PC-3 (cell line): Measurements from ENCODE around the gene DHX34. TPM values are rescaled to one million over a fixed set of nuclear protein-coding genes. Genes with fewer than 3 reads are reported as not detected.
A peak's percentile ranks its signal among the peaks of the same experiment; 100 is the strongest.
"Not testable (repeated sequence)": the region's sequence is repeated elsewhere in the genome, so short reads cannot be mapped to it uniquely, and the experiment has no call there.

Experiments
- ATAC-seq: fragments of 200-7000 bp; cut with Tn5 transposase; 2 replicates; pipeline ENCODE4 v1.9.1; 2020; ENCODE audit warnings: mild to moderate bottlenecking, moderate library complexity
- BruUV-seq: library from RNA; stranded (reverse); fragments of 400-500 nt; replicated peaks from 2 replicates; lab custom pipeline; 2021; lab: Mats Ljungman, UMichigan
- CTCF ChIA-PET: fragments of 300-600 bp; sonication (Branson Sonifier 250); formaldehyde crosslinking; loops from one replicate; lab custom pipeline; 2022; ENCODE audit warnings: antibody characterized with exemption; lab: Charles Lee
- POLR2A ChIA-PET: fragments of 300-600 bp; sonication (Branson Sonifier 250); formaldehyde crosslinking; loops from one replicate; lab custom pipeline; 2022; ENCODE audit warnings: antibody characterized with exemption; ENCODE audit not compliant: unreplicated experiment; lab: Charles Lee
- DNase-seq: peaks from one replicate; pipeline ENCODE4 v3.0.0-alpha.2; 2015
- H2AFZ ChIP-seq: fragments of 300-600 bp; sonication (generic); 2 replicates; pipeline ENCODE4 v1.6.0; 2016; ENCODE audit warnings: antibody characterized with exemption, low read length
- H3F3A ChIP-seq: fragments of 300-600 bp; sonication (generic); one replicate; pipeline ENCODE4 v1.6.0; 2017; ENCODE audit warnings: antibody characterized with exemption, low read length, control low read depth, mild to moderate bottlenecking; ENCODE audit not compliant: unreplicated experiment
- H3K27ac ChIP-seq: fragments of 300-600 bp; sonication (generic); 2 replicates; pipeline ENCODE4 v1.5.1; 2016; ENCODE audit warnings: mild to moderate bottlenecking, low read length
- H3K27me3 ChIP-seq: fragments of 300-600 bp; sonication (generic); 2 replicates; pipeline ENCODE4 v1.6.1; 2016; ENCODE audit warnings: low read length, mixed read lengths
- H3K36me3 ChIP-seq: fragments of 300-600 bp; sonication (generic); 2 replicates; pipeline ENCODE4 v1.6.1; 2016; ENCODE audit warnings: low read depth, mixed run types, low read length, mixed read lengths
- H3K4me1 ChIP-seq: fragments of 300-600 bp; sonication (generic); 2 replicates; pipeline ENCODE4 v1.5.1; 2016; ENCODE audit warnings: low read length; ENCODE audit not compliant: insufficient read depth
- H3K4me2 ChIP-seq: fragments of 300-600 bp; sonication (generic); 2 replicates; pipeline ENCODE4 v1.6.0; 2016; ENCODE audit warnings: low read length
- H3K4me3 ChIP-seq: fragments of 300-600 bp; sonication (generic); 2 replicates; pipeline ENCODE4 v1.5.1; 2016; ENCODE audit warnings: mild to moderate bottlenecking, low read length, mixed read lengths
- H3K79me2 ChIP-seq: fragments of 300-600 bp; sonication (generic); 2 replicates; pipeline ENCODE4 v1.6.1; 2017; ENCODE audit warnings: low read length, mixed read lengths
- H3K9ac ChIP-seq: fragments of 300-600 bp; sonication (generic); 2 replicates; pipeline ENCODE4 v1.6.0; 2016; ENCODE audit warnings: mild to moderate bottlenecking, low read length
- H3K9me2 ChIP-seq: fragments of 300-600 bp; sonication (generic); replicated peaks from 2 replicates; pipeline ENCODE4 v1.6.1; 2016; ENCODE audit warnings: mixed run types, low read length, mixed read lengths
- H3K9me3 ChIP-seq: fragments of 300-600 bp; sonication (generic); 2 replicates; pipeline ENCODE4 v1.6.1; 2016; ENCODE audit warnings: low read length, mixed read lengths
- H4K20me1 ChIP-seq: fragments of 300-600 bp; sonication (generic); 2 replicates; pipeline ENCODE4 v1.6.1; 2016; ENCODE audit warnings: low read length, mixed read lengths
- EZH2 ChIP-seq: fragments of 300-600 bp; sonication (generic); IDR thresholded peaks from one replicate; pipeline ENCODE4 v1.6.1; 2017; ENCODE audit warnings: antibody characterized with exemption, mild to moderate bottlenecking, low read length; ENCODE audit not compliant: unreplicated experiment
- EZH2phosphoT487 ChIP-seq: fragments of 300-600 bp; sonication (generic); IDR thresholded peaks from 2 replicates; pipeline ENCODE4 v1.6.1; 2018; ENCODE audit warnings: mild to moderate bottlenecking, antibody characterized with exemption, low read length, borderline replicate concordance
- intact Hi-C: fragments of 100-400 bp; cut with micrococcal nuclease; formaldehyde crosslinking; loops from 2 replicates; pipeline ENCODE4 v1.9.0; 2023
- total RNA-seq: library from RNA; depleted of rRNA; stranded (reverse); fragments of >200 nt; gene quantifications from 2 replicates; pipeline ENCODE4 v1.2.3, GENCODE V29; 2014
- TF ChIP-seq, protein P1 (sequence below): fragments of 300-600 bp; sonication (generic); conservative IDR thresholded peaks from 2 replicates; pipeline ENCODE4 v1.5.1; 2017; ENCODE audit warnings: antibody characterized with exemption, low read depth, mild to moderate bottlenecking, low read length

The DHX34 gene
- total RNA-seq, 1 experiment from 2014 or later = 28.3 TPM

DNA sequence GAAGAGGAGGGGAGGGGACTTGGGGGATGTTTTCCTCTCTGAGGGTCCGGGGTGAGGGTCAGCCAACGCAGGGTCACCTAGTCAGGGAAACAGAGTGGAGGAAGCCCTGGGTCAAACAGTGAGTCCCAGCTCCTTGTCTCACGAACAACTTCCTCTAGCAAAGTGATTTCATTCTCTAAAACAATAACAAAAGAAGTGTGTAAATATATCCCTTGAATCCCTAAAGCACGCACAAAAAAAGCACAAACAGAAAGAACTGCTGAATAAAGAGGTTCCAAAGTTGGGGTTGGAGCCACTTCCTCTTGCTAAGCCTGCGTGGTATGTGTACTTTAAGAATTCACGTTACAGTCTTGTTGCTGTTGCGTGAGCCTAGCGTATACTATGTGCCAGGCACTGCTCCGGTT lies 18.6 kb upstream of the DHX34 start:
- POLR2A ChIA-PET = no interaction called here
- no peak overlapping the region for H3K4me2 ChIP-seq
- H3K9me2 ChIP-seq = no peaks in the 10 kb centered on the region
- H3K4me3 ChIP-seq = no peak overlapping the region
- BruUV-seq = no TSS peak
- H3F3A ChIP-seq = no peaks in the 10 kb centered on the region
- H3K27me3 ChIP-seq = no peaks in the 10 kb centered on the region
- no peaks in the 10 kb centered on the region for H3K79me2 ChIP-seq
- no peaks in the 10 kb centered on the region for H3K9me3 ChIP-seq
- no peak for ATAC-seq
- no peak overlapping the region for H3K9ac ChIP-seq
- no peak for DNase-seq
- no peaks in the 10 kb centered on the region for H3K4me1 ChIP-seq
- TF ChIP-seq EZH2 (no peak), EZH2phosphoT487 (no peak)
- TF ChIP-seq, protein P1, sequence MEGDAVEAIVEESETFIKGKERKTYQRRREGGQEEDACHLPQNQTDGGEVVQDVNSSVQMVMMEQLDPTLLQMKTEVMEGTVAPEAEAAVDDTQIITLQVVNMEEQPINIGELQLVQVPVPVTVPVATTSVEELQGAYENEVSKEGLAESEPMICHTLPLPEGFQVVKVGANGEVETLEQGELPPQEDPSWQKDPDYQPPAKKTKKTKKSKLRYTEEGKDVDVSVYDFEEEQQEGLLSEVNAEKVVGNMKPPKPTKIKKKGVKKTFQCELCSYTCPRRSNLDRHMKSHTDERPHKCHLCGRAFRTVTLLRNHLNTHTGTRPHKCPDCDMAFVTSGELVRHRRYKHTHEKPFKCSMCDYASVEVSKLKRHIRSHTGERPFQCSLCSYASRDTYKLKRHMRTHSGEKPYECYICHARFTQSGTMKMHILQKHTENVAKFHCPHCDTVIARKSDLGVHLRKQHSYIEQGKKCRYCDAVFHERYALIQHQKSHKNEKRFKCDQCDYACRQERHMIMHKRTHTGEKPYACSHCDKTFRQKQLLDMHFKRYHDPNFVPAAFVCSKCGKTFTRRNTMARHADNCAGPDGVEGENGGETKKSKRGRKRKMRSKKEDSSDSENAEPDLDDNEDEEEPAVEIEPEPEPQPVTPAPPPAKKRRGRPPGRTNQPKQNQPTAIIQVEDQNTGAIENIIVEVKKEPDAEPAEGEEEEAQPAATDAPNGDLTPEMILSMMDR = no peak
- no peaks in the 10 kb centered on the region for H4K20me1 ChIP-seq
- CTCF ChIA-PET = no interaction called here
- no peak overlapping the region for H2AFZ ChIP-seq
- intact Hi-C loops = no loop called here
- H3K27ac ChIP-seq = no peak overlapping the region
- H3K36me3 ChIP-seq = no peaks in the 10 kb centered on the region

DNA sequence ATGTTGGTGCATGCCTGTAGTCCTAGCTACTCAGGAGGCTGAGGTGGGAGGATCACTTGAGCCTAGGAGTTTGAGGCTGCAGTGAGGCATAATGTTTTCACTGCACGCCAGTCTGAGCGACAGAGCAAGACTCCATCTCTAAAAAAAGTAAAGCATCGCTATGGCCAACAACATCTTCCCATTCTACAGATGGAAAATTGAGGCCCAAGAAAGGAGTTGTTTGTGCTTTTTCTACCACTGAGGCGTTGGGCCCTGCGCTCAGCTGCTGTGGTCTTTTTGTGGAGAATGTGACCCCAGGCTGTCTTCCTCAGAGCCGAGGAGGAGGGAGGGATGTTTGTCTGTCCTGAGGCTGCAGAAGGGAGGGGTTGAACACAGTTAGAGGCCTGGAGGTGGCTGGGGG lies 17.6 kb upstream of the DHX34 start:
- TF ChIP-seq EZH2phosphoT487 = no peak
- no peak for TF ChIP-seq EZH2
- TF ChIP-seq, protein P1 = no peak
- H4K20me1 ChIP-seq = no peaks in the 10 kb centered on the region
- H3K36me3 ChIP-seq = no peaks in the 10 kb centered on the region
- H3K79me2 ChIP-seq = no peaks in the 10 kb centered on the region
- ChIA-PET POLR2A (no interaction called here), CTCF (no interaction called here)
- H2AFZ ChIP-seq = no peak overlapping the region
- DNase-seq (no peak), ATAC-seq (no peak)
- intact Hi-C loops = no loop called here
- no peak overlapping the region for H3K9ac ChIP-seq
- BruUV-seq = no TSS peak
- no peak overlapping the region for H3K27ac ChIP-seq
- no peaks in the 10 kb centered on the region for H3K9me2 ChIP-seq
- no peaks in the 10 kb centered on the region for H3K4me1 ChIP-seq
- H3K4me3 ChIP-seq = no peak overlapping the region
- no peaks in the 10 kb centered on the region for H3F3A ChIP-seq
- no peak overlapping the region for H3K4me2 ChIP-seq
- no peaks in the 10 kb centered on the region for H3K27me3 ChIP-seq
- H3K9me3 ChIP-seq = no peaks in the 10 kb centered on the region

DNA sequence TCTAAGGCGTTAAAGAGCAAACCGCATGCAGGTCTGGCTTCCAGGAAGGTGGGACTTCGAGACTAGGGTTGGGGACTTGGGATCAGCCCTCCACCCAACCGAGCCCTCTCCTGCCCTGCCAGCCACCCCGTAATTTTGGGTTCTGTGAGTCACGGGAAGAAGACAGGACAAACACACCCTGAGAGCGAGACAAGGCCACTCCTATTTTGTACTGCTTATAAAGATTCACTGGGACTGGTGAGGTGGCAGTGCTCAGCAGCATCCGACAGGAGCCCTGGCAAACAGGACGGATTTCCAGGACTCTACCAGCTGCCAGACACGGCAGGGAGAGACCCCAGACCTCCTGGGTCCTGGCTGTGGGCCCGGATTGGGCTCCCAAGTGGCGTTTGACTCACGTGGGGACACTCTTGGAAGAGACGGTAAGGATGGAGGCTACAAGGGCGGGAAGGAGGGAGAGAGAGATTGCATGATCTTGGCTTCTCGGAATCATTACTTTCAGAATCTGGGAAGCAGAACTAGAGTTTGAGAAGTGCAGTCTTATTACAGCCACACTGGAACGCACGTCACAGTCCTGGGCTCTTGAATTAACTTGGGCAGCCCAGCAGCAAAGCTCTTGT lies 17.1 kb upstream of the DHX34 start, which contains the start of gene C5AR2:
TSS of gene C5AR2 (plus strand) at position 245 of the 617 bp plus-strand sequence. CDS start 8,625 bp downstream, outside the sequence.
- POLR2A ChIA-PET = no interaction called here
- BruUV-seq = no TSS peak
- H3K79me2 ChIP-seq = no peaks in the 10 kb centered on the region
- DNase-seq = no peak
- no peak within 1 kb of the TSS for H3K4me2 ChIP-seq
- H3K9me2 ChIP-seq = no peaks in the 10 kb centered on the region
- H3K36me3 ChIP-seq = no peaks in the 10 kb centered on the region
- H3K9ac ChIP-seq = no peak within 1 kb of the TSS
- H3K27ac ChIP-seq = no peak within 1 kb of the TSS
- no peaks in the 10 kb centered on the region for H3K27me3 ChIP-seq
- intact Hi-C loops = no loop called here
- H3K4me3 ChIP-seq = no peak within 1 kb of the TSS
- H3K4me1 ChIP-seq = no peaks in the 10 kb centered on the region
- ATAC-seq = peak; percentile 63
- H3K9me3 ChIP-seq = no peaks in the 10 kb centered on the region
- no peaks in the 10 kb centered on the region for H4K20me1 ChIP-seq
- TF ChIP-seq EZH2phosphoT487 (no peak), EZH2 (no peak)
- TF ChIP-seq, protein P1 = no peak
- H2AFZ ChIP-seq = 0 out of 2 replicates have a peak within 1 kb of the TSS, but pooled peaks have one; percentile 22
- CTCF ChIA-PET = no interaction called here
- no peaks in the 10 kb centered on the region for H3F3A ChIP-seq

DNA sequence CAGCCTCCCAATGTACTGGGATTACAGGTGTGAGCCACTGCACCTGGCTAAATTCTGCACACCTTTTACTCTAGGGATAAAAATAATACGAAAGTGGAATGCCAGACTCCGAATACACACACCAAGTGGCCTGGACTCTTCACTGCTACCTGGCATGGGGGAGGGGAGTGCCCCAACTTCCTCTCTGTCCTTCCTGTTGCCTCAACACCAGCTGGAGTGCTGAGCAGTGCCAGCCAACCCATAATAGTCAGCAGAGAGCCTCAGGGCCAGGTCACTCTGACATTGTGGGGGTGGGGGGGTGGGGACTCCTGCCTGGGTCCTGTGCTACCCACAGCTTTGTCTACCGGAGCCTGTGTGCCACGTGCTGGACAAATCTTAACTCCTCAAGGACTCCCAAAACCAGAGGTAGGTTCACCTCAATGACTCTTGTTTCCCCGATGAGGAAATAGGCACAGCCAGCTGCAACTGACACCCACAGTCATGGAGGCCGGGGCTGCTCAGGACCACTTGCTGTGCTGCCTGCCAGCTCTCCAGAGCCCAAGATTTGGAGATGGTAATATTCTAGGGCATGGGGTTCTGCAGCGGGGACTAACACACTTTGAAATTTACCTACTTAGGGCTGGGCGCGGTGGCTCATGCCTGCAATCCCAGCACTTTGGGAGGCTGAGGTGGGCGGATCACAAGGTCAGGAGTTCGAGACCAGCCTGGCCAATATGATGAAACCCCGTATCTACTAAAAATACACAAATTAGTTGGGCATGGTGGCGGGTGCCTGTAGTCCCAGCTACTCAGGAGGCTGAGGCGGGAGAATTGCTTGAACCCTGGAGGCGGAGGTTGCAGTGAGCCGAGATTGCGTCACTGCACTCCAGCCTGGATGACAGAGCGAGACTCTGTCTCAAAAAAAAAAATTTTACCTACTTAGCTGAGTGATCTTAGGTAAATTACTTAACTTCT lies 12.1 kb upstream of the DHX34 start:
- DNase-seq, BruUV-seq, H3K4me1 ChIP-seq, H3K36me3 ChIP-seq, intact Hi-C loops, ATAC-seq, H3K4me3 ChIP-seq, H4K20me1 ChIP-seq, H3K79me2 ChIP-seq, H3K9me2 ChIP-seq, H3K9me3 ChIP-seq, CTCF ChIA-PET, H3F3A ChIP-seq, POLR2A ChIA-PET, H3K27ac ChIP-seq, H2AFZ ChIP-seq, H3K4me2 ChIP-seq, H3K9ac ChIP-seq, H3K27me3 ChIP-seq: not testable (repeated sequence)
